ENCODE results near the gene PRKACA.

Gene PRKACA

GRCh38 chr19:14091813-14092462, 25.6 kb downstream of the PRKACA start:
- peak in 1 of 2 donors; percentile 27 for DNase-seq

GRCh38 chr19:14091081-14091812, 26.3 kb downstream of the PRKACA start:
- peak; percentile 63 to 64 for DNase-seq

- DNase-seq: peak; percentile 65 to 70
Observed at GRCh38 chr19:14090509-14091080, 27.0 kb downstream of the PRKACA start, which contains the start of gene SAMD1. TSS of gene SAMD1 (minus strand) at chr19:14090751.

GRCh38 chr19:14089662-14090508, 27.7 kb downstream of the PRKACA start:
- peak; percentile 38 to 53 for DNase-seq

- peak in 1 of 2 donors; percentile 7 for DNase-seq
Observed at GRCh38 chr19:14089412-14089661, 28.2 kb downstream of the PRKACA start.

- DNase-seq: no peak
Observed at GRCh38 chr19:14088634-14089411, 28.7 kb downstream of the PRKACA start.

GRCh38 chr19:14086098-14086497, 31.5 kb downstream of the PRKACA start:
- DNase-seq: no peak

GRCh38 chr19:14085309-14085995, 32.1 kb downstream of the PRKACA start, which contains the start of gene C19orf67:
TSS of gene C19orf67 (minus strand) at chr19:14085783. CDS start at chr19:14085627, 156 bp downstream.
- DNase-seq: no peak

- DNase-seq: no peak
Observed at GRCh38 chr19:14082675-14082960, 34.9 kb downstream of the PRKACA start.

- DNase-seq: no peak
Observed at GRCh38 chr19:14081797-14082674, 35.5 kb downstream of the PRKACA start.

GRCh38 chr19:14080887-14081796, 36.4 kb downstream of the PRKACA start:
- DNase-seq: peak; percentile 98 to 99

- DNase-seq: no peak
Observed at GRCh38 chr19:14078411-14078810, 39.2 kb downstream of the PRKACA start.

GRCh38 chr19:14073925-14074838, 43.4 kb downstream of the PRKACA start:
- peak; percentile 32 to 34 for DNase-seq

GRCh38 chr19:14073261-14073924, 44.2 kb downstream of the PRKACA start:
- peak; percentile 61 to 76 for DNase-seq

- DNase-seq: peak; percentile 32 to 41
Observed at GRCh38 chr19:14072535-14073260, 44.9 kb downstream of the PRKACA start, which contains the start of gene MISP3. TSS of gene MISP3 (plus strand) at chr19:14072786. CDS start at chr19:14073310, 524 bp downstream.

- no peak for DNase-seq
Observed at GRCh38 chr19:14070268-14071050, 47.1 kb downstream of the PRKACA start.

Data from stimulated activated CD4-positive, alpha-beta T cell treated with anti-CD3 and anti-CD28 coated beads, Interleukin-2, amount 100 ng/mL, for 48 hours (primary cell).